Cerebellar cortex (tissue), 1 donor: ENCODE results near the gene CFAP69.
"Not testable (repeated sequence)": the region's sequence is repeated elsewhere in the genome, so short reads cannot be mapped to it uniquely, and the experiment has no call there.

Experiments used
- DNase-seq: peaks from one replicate; pipeline ENCODE4 v3.0.0-alpha.2; 2015; ENCODE audit warnings: low spot score

CFAP69 gene

GRCh38 chr7:90231304-90231703 lies 13.7 kb upstream of the CFAP69 start:
- no peak for DNase-seq

GRCh38 chr7:90232430-90232829 lies 12.5 kb upstream of the CFAP69 start:
- DNase-seq = no peak

- no peak for DNase-seq
Measured at GRCh38 chr7:90233569-90233968, 11.4 kb upstream of the CFAP69 start.

- DNase-seq = no peak
Measured at GRCh38 chr7:90236721-90237289, 8.2 kb upstream of the CFAP69 start.

- no peak for DNase-seq
Measured at GRCh38 chr7:90238022-90238421, 7.0 kb upstream of the CFAP69 start.

DNA sequence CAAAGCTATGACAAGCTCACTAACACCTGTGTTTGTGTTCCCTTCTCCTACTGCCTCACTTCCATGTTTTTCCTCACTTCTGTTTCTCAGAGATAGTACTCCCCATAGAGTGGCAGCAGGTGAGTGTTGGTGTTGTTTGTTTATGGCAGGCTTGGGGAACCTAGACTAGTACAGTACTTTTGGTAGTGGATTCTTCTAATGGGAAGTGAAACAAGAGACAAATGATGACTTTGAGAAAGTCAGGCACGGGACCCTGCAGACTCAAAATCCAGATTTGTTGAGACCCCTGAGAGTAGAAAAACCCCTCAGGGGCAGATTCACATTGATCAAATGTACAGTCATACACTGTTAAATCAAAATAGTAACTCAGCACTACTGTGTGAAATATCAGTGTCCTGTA lies 6.4 kb upstream of the CFAP69 start:
- no peak for DNase-seq

GRCh38 chr7:90239050-90239449 lies 5.9 kb upstream of the CFAP69 start:
- DNase-seq = no peak

DNA sequence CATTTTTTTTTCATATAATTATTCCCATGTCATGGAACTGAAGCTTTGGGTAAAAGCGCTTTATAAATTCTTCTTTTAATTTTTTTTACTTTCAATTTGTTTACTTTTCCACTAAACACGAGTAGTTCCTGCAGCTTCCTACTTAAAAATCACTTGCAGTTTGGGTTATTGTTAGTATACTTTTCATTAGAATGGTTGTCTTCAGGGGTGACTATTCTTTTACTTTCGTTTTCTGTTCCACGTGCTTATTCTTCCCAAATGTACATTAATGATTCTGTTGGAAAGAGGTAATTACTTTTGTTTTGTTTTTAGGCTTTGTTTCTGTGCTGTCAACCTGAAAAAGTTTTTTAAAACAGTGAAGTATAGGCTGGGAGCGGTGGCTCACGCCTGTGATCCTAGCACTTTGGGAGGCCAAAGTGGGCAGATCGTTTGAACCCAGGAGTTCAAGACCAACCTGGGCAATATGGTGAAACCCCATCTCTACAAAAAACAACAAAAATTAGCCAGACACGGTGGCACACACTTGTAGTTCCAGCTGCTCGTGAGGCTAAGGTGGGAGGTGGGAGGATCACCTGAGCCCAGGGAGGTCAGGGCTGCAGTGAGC lies 5.2 kb upstream of the CFAP69 start:
- no peak for DNase-seq

- no peak for DNase-seq
Measured at GRCh38 chr7:90242369-90243168, 2.4 kb upstream of the CFAP69 start.

- no peak for DNase-seq
Measured at GRCh38 chr7:90243556-90243955, 1.4 kb upstream of the CFAP69 start.

DNA sequence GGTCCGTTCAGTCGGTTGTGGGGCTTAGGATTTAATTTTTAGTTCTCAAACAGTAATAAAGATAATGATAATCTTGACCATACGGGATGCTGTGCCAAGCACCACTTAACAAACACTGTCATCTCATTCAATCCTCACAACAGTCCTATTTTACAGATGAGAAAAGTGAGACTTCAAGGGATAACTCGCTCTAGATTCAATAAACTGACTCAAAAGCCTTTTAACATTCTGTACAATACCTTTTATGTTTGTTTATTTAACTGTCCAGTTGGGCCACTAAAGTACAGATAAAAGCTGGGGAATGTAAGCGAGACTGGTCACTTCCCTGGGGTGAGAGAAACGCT lies 437 bp upstream of the CFAP69 start:
- no peak for DNase-seq

DNA sequence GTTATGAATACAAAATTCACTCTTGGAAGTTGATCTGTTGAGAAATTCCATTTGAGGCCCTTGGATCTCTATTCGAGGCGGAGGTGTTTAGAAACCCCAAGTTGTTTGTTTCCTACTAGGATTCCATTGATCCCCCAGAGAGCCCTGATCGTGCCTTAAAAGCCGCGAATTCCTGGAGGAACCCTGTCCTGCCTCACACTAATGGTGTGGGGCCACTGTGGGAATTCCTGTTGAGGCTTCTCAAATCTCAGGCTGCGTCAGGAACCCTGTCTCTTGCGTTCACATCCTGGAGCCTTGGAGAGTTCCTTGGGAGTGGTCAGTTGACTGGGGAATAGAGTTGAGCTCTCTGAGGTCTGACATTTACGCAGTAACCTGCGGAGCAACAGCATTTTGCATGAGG lies 1.2 kb downstream of the CFAP69 start:
- peak; percentile 11 for DNase-seq

DNA sequence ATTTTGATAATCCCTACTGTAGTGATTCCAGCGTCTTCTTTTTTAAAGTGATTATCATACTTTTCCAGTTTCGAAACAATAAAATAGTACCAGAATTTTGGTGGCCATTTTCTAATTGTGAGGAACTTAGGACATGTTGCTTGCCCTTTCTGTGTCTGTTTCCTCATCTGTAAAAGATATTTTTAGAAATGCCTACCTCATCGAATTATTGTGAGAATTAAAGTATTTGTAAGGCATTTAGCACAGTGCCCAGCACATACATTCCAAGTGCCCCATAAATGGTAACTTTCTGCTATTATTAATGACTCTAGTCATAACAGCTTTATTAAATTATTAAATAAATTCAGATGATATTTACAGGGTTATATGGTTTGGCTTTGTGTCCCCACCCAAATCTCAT lies 3.7 kb downstream of the CFAP69 start:
- no peak for DNase-seq

DNA sequence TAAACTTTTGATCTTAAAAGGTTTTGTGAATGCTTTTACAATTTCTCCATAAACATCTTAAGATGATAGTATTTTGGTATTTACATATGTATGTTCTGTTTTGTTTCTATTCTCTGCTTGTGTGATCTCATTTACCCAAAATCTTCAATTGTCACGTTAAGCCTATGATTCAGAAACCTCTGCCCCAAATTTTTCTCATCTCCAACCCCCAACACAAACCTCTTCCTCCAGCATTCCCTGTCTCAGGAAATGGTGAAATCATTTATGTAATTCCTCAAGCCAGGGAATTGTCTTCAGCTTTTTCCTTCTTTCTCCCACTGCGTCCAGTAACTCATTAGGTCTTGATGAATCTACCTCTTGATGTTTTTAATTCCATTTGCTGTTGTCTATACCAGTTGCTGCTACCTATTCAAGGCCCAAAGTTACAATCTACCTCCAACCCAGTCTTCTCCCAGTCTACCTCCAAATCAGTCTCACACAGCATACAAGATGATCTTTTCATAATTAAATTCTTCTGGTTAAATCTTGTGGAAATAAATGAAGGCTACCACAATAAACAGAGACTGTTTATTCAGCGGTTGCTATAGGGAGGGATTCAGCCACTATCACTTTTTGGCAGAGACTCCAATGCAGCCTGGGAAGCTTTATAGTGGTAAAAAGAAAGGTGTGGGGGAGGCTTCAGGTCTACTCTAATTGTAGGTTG lies 5.8 kb downstream of the CFAP69 start:
- DNase-seq = no peak

DNA sequence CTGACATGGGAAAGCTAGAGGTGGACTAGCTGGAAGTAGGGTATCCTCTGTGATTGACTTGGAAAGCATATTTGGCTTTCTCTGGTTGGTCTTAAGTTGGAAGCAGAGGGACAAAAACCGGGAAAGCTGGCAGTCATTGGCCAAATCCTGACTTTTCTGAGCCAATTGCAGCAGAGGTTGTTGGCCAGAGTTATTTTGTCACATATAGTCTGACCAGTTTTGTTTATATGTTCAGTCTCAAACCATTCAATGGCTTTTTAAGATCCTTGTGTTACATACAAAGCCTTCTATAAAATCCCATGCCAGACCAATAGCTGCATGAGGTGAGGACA lies 6.3 kb downstream of the CFAP69 start:
- no peak for DNase-seq

- not testable (repeated sequence) for DNase-seq
Measured at GRCh38 chr7:90256011-90256410, 11.0 kb downstream of the CFAP69 start.

DNA sequence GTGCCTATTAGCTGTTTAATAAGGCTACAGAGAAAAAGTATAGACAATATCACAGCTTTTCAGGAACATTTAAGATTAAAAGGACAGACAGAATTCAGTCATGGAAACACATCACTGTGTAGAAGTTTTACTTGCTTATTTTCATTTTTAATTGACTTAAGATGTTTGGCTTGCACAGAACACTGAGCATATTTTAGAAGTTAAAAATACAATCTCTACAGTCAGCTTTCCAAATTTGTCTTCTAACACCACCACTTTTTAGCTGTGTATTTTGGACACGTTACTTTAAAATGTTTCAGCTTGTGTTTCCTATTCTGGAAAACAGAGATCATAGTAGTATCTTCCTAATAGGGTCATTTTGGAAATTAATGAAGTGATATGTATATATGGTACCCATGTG lies 11.8 kb downstream of the CFAP69 start:
- no peak for DNase-seq

- DNase-seq = no peak
Measured at GRCh38 chr7:90261441-90261840, 16.5 kb downstream of the CFAP69 start.

GRCh38 chr7:90262438-90262837 lies 17.5 kb downstream of the CFAP69 start:
- DNase-seq = peak; percentile 24

- no peak for DNase-seq
Measured at GRCh38 chr7:90266808-90267207, 21.8 kb downstream of the CFAP69 start.

- DNase-seq = no peak
Measured at GRCh38 chr7:90267263-90267858, 22.4 kb downstream of the CFAP69 start.

- DNase-seq = no peak
Measured at GRCh38 chr7:90269163-90269562, 24.2 kb downstream of the CFAP69 start.
